ENCODE results near the gene BPIFB4.

Gene BPIFB4

DNA sequence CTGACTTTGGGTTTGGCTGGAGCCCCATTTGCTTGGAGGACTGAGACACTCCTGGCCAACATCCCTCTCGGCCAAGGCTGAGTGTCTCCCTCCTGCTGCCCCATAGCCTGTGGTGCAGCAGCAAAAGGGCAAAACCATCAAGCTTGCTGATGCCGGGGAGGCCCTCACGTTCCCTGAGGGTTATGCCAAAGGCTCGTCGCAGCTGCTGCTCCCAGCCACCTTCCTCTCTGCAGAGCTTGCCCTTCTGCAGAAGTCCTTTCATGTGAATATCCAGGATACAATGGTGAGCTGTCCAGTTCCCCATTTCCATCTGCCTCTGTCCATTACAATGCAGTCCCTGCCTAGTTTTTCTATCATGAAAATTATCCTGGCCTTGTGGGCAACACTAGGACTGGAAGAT lies 42.0 kb upstream of the BPIFB4 start:
- TF ChIP-seq, protein P1, sequence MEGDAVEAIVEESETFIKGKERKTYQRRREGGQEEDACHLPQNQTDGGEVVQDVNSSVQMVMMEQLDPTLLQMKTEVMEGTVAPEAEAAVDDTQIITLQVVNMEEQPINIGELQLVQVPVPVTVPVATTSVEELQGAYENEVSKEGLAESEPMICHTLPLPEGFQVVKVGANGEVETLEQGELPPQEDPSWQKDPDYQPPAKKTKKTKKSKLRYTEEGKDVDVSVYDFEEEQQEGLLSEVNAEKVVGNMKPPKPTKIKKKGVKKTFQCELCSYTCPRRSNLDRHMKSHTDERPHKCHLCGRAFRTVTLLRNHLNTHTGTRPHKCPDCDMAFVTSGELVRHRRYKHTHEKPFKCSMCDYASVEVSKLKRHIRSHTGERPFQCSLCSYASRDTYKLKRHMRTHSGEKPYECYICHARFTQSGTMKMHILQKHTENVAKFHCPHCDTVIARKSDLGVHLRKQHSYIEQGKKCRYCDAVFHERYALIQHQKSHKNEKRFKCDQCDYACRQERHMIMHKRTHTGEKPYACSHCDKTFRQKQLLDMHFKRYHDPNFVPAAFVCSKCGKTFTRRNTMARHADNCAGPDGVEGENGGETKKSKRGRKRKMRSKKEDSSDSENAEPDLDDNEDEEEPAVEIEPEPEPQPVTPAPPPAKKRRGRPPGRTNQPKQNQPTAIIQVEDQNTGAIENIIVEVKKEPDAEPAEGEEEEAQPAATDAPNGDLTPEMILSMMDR (IDR thresholded peaks at IDR 0.05), result no peak

DNA sequence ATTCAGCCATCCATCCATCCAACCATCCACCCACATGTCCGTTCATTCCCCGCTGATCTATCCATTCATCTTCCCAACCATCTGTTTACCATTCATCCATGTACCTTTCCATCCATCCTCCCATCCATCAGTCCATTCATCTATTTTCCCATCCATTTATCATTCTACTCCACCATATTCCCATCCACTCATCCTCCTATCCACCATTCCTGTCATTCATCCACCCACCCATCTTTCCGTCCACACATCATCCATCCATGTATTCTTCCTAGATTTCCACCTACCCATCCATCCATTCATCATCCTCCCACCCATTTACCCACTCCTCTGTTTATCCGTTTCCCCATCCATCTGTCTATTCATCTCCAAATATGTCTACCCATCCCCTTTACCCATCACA lies 41.2 kb upstream of the BPIFB4 start:
- TF ChIP-seq, protein P1 (IDR thresholded peaks at IDR 0.05), result no peak

DNA sequence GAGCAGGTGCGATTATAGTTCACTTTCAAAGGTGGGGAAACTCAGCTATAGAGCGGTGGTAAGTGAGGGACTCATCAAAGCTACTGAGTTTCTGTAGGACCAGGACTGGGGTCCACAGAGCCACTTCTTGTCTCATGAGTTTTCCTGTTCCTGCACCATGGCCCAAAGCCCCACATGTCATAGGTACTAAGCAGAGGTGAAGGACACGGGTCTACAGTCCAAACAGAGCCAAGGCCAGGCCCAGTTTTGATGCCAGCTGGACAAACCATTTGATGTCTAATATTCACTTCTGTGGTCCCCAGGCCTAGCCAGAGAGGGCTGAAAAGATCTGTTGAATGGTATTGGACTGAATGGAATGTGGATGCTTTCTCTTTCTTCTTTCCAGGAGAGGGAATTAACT lies 37.0 kb upstream of the BPIFB4 start:
- TF ChIP-seq, protein P1 (IDR thresholded peaks at IDR 0.05), result no peak

DNA sequence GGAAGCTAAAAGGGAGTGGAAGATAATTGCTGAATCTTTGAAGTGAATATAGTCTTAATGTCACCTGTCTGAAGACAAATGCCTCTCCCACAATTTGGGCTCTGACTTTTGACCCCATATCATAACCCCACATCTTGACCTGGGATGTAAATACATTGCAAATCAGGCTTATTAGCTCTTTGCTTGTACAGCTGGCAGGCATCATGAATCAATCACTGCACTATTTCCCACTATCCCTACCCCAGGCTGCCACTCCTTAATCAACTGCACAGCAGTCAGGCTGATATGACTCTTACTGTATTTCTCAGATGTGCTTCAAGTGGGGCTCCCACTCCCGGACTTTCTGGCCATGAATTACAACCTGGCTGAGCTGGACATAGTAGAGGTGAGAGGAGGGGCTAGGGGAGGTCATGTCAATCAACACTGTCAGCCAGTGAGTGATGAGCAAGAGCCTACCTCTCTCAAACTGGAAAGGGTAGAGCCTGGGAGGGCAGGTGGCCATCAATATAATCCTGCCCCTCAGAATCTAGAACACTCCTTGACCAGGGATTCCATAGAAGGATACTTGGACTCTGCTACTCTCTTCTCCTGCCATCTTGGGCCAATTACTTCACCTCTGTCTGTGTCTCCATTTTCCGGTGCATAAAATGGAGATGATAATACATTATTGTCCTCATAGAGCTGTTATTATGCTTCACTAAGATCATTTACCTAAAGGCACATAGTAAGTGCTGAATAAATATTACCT lies 36.3 kb upstream of the BPIFB4 start:
- TF ChIP-seq, protein P1 (IDR thresholded peaks at IDR 0.05), result no peak

DNA sequence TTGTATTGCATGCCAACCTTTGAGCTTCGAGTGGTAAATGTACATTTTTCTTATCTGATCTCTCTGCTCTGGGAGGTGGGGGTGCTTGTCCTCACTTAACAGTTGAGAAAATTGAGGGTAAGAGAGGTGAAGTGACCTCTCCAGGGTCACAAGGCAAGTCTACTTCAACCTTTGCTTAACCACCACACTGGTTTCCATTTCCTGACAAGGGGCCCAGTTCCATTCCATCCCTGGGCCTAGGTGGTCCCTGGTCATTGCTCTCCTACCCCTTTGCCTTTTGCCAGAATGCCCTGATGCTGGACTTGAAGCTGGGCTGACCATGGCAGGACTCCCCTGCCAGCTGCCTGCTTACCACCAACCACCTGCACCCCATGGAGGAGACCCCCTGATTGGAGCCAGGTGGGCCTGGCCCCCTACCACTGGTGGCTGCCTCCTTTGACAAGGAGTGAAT lies 35.7 kb upstream of the BPIFB4 start:
- TF ChIP-seq, protein P1 (IDR thresholded peaks at IDR 0.05), result no peak

DNA sequence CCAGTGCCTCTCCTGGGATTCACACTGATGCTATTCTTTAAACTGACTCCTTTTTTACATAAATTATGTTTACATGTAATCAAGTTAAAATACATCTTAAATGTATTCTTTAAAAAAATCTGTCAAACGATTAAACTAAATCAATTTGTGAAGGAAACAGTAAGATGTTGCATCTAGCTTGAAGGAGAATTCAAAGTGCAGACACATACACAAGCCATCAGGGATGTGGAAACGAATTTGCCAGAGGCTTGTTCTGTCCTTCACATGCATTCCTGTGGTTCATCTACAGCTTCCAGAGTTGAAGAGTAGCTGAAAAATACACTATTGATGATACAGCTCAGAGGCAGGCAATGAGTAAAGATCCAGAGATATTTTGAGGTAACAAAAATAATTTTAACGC lies 33.0 kb upstream of the BPIFB4 start:
- TF ChIP-seq, protein P1 (IDR thresholded peaks at IDR 0.05), result no peak

DNA sequence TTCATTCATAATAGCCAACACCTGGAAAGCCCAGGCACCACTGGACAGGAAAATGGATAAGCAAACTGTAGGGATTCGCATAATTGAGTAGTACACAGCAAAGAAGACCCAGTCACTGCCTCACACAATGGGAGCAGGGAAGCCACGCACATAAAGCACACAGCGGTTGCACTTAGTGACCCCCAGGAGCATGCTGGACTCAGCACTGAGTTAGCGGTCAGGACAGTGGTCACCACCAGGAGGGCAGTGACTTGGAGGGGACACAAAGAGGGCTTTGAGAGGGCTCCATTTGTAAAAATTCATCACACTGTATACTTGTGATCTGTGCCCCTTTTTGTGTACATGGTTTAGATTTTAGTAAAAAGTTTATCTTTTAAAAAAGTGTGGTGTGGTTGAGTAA lies 28.1 kb upstream of the BPIFB4 start:
- TF ChIP-seq, protein P1 (IDR thresholded peaks at IDR 0.05), result no peak

Data from LNCAP (cell line).